ENCODE measurements around the gene ZC3H13.
"Not testable (repeated sequence)": the region's sequence is repeated elsewhere in the genome, so short reads cannot be mapped to it uniquely, and the experiment has no call there.

Gene ZC3H13

GRCh38 chr13:46004491-46004890 is 48.1 kb downstream of the ZC3H13 start:
- no peak for DNase-seq

DNA sequence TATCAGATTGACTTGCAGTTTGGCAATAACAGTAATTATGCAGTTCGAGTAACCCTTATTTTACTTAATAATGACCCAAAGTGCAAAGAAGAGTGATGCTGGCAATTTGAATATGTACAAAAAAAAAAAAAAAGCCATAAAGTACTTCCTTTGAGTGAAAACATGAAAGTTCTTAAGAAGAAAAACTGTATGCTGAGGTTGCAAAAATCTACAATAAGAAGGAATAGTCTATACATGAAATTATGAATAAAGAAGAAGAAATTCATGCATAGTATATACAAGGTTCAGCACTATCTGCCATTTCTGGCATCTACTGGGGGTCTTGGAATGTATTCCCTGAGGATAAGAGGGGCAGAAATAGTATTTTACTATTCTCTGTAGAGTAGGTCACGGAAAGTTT is 55.9 kb downstream of the ZC3H13 start:
- DNase-seq = no peak

DNA sequence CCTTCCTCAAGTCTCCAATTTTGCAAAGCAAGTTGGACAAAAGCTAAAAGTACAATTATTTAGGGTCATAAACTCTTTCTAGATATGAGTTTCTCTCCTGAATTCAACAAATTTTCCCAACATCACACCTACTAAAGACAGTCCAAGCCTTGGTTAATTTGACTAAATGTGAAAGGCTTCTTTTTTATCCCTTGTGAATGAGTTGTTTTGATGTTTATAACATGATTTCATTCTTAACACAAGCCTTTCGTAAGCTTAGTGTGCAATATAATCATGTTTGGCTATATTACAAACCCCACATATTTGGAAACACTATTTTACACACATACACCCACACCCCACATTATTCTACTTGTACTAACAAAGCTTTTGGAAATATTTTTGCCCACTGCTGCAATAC is 57.3 kb downstream of the ZC3H13 start:
- DNase-seq = peak; percentile 45

DNA sequence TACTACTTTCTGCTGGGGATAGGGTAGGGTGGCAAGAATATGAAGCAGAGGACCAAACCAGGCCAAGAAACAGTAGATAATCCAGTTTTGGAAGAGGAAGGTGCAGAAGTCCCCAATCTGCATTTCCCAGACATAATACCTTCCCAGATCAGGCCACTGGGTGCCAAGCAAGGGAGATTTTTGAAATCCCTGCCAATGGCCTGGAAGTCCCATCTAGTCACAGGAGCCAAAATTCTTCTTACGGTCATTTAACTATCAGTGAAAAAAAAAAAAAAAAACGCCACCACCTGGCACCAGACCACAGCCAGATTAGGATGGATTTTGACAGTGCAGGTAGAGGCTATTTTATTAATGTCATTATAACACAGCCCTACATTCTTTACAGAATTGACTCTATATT is 57.8 kb downstream of the ZC3H13 start:
- DNase-seq = no peak

GRCh38 chr13:45989607-45990006 is 62.9 kb downstream of the ZC3H13 start:
- no peak for DNase-seq

DNA sequence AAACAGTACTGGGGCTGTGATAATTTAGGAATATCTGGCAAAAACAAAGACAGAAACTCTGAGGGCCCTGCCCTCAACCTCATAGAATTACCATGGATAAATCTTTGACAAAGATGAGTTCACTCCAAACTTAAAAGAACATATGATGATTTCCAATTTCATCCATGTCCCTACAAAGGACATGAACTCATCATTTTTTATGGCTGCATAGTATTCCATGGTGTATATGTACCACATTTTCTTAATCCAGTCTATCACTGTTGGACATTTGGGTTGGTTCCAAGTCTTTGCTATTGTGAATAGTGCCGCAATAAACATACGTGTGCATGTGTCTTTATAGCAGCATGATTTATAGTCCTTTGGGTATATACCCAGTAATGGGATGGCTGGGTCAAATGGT is 71.4 kb downstream of the ZC3H13 start:
- not testable (repeated sequence) for DNase-seq

- no peak for DNase-seq
Measured at GRCh38 chr13:45975337-45975736, 77.2 kb downstream of the ZC3H13 start.

DNA sequence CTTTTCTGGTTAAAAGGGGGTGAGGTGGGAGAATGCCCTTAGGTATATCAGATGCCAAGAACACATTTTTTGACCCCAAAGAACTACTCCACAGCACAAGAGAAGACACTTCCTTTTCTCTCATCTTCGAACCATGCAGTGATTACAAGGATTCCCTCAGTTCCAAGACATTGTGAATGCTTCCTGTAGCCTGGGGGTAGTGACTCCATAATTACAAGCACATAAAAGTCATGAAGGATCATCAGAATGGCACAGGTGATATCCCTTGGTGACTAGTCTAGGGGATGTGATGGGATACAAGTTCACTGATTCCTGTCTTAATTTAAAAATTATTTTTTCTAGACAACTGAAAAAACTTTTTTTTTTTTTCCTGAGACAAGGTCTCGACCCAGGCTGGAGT is 78.0 kb downstream of the ZC3H13 start:
- no peak for DNase-seq

- DNase-seq = no peak
Measured at GRCh38 chr13:45967589-45967988, 85.0 kb downstream of the ZC3H13 start.

GRCh38 chr13:45966715-45967114 is 85.8 kb downstream of the ZC3H13 start:
- peak; percentile 9 for DNase-seq

DNA sequence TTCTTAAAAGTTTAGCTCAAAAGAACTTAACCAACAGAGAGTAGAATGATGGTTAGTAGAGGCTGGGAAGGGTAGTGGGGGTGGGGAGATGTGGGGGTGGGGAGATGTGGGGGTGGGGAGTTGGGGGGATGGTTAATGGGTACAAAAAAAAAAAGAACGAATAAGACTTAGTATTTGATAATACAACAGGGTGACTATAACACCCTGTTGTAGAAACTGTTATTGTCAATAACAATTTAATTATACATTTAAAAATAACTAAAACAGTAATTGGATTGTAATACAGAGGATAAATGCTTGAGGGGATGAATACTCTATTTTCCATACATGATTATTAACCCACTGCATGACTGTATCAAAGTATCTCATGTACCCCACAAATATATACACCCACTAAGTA is 91.1 kb downstream of the ZC3H13 start:
- DNase-seq = no peak

DNA sequence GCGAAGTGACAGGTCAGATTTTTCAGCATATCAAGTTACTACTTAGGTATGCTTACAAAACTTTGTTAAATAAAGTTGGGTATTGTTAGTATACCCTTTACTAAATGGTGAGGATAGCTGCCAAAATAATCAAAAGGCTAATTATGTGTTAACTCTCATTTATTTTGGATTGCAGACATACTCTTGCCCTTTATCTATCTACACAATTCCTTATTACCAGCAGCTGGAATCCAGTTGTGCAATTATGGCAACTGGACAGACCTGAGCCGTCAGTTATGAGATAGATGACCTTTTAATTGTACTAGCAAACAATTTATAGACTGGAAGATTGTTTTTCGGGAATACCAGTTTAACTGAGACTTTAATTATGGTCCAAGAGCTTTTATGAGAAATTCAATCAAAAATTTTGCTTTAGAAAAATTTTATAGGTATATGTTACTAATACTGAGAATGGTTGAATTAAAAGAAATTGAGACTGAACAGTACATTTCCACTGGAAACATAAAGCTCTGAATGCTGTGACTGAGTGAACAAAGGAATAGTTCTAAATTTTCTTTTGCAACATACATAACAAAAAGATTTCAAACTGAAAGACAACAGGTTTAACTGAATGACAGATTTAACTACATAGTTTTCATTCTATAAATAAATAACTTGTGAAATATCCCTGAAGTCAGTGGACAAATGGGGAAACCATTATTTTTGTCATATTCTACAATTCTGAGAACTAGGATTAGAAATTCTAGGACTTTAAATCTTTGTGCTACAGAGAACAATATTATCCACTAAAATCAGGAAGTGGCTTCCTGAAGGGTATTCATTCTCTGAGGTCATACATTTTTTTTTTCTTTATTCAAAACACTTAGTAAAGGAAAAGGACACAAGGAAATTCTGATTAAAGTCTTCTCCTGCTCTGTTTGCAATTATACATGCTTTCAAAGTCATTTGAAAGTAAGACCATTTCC is 97.4 kb downstream of the ZC3H13 start:
- no peak for DNase-seq

GRCh38 chr13:45953082-45953481 is 99.5 kb downstream of the ZC3H13 start:
- no peak for DNase-seq

GRCh38 chr13:45951724-45952123 is 100.8 kb downstream of the ZC3H13 start:
- no peak for DNase-seq

GRCh38 chr13:45951166-45951565 is 101.4 kb downstream of the ZC3H13 start:
- no peak for DNase-seq

DNA sequence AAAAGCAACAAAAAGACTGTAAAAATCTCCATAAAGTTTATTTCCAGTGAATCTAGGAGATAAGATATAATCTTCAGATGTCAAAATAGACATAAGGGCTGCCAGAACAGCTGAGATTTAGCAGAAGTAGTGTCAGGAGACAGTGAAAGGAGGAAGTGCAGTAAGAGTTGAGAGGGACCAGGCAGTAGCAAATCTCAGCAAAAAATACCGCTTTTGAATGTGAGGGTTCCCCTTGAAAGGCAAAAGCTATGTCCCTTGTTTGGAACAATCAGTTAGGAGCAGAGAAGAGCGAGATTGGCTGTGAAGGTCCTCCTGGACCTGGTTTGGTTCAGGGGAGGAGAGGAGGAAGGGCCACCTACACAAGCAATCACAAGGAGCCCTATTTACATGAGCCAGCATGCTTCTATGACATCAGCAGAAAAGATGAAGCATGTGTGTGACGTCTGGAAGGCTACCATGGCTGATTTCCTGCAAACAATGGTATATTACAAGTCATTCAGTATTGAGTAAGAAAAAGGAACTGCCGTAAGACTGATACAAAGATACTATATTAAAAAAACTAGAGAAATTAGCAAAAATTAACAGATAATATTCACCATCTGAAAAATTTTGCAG is 102.1 kb downstream of the ZC3H13 start:
- DNase-seq = no peak

- DNase-seq = no peak
Measured at GRCh38 chr13:45949161-45949560, 103.4 kb downstream of the ZC3H13 start.

- DNase-seq = no peak
Measured at GRCh38 chr13:45943965-45944364, 108.6 kb downstream of the ZC3H13 start.

DNA sequence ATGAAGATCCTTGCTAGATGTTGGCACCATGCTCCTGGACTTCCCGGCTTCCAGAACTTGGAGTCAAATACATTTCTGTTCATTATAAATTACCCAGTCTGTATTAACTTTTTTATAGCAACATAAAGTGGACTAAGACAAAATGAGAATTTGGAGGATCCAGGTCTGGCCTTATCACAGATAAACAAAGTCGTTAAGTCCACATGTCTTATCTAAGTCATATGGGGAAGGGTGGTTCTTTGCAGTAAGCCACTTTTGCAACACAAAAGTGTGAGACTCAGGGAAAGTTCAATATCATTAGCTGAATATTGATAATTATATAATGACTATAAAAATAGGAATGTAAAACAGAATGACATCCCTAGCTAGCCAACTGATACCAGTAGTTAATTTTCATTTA is 109.4 kb downstream of the ZC3H13 start:
- DNase-seq = no peak

- no peak for DNase-seq
Measured at GRCh38 chr13:45941261-45941660, 111.3 kb downstream of the ZC3H13 start.

DNA sequence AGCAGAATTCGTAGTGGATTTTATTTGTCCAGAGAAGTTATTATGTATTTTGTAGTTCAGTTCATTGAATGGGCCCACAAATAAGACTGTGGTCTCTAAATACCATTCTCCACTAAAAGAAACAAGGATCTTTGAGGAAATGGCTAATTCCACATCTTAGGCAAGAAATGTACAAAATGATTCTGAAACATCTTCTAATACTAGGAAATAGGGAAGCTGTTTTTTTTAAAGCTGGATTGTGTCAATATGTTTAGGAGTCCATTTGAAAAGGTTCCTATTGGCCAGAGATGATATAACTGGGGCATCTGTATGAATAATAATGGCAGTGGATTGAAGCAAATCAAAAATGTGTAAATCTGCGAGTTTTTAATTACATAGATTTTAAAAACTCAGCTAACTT is 112.5 kb downstream of the ZC3H13 start:
- no peak for DNase-seq

GRCh38 chr13:45936621-45937020 is 115.9 kb downstream of the ZC3H13 start:
- DNase-seq = no peak

DNA sequence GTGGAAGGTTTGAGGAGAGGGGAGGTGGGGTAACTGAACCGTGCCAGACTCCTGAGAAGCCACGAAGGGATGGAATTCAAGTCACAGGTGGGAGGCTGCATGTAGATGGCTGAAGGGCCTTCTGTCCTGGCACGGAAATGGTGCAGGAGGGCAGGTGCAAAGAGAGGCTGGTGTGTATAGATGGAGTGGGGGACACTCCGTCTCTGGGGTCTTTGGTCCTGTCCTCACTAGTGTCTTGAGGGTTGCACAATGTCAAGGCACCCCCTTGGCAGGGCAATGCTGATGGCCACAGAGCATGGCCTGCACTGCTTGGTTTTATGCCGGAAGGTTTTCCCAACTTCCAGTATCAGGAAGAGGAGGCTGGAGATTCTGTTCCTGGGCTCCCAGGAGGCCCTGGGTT is 118.3 kb downstream of the ZC3H13 start:
- DNase-seq = no peak

- DNase-seq = no peak
Measured at GRCh38 chr13:45933203-45933908, 119.2 kb downstream of the ZC3H13 start.

Data from activated CD4-positive, alpha-beta T cell treated with anti-CD3 and anti-CD28 coated beads, Interleukin-10, Interleukin-2, amounts not matched to agents 100 ng/mL and 50 ng/mL, durations not matched to agents 16 hours and 8 hours (primary cell).